ENCODE results near the gene TP53I3.
"Not testable (repeated sequence)": the region's sequence is repeated elsewhere in the genome, so short reads cannot be mapped to it uniquely, and the experiment has no call there.

Gene TP53I3

GRCh38 chr2:24121469-24121868 is 36.8 kb upstream of the TP53I3 start:
- TF ChIP-seq CTCF (IDR thresholded peaks at IDR 0.05; ENCODE audit: low read depth, low read length): no peak
- no peak overlapping the region for H3K4me3 ChIP-seq (ENCODE audit: low read depth, low read length)

- no peak for TF ChIP-seq CTCF (IDR thresholded peaks at IDR 0.05; ENCODE audit: low read depth, low read length)
- H3K4me3 ChIP-seq (ENCODE audit: low read depth, low read length): no peak overlapping the region
Measured at GRCh38 chr2:24121066-24121465, 36.4 kb upstream of the TP53I3 start.

- no peak for TF ChIP-seq CTCF (IDR thresholded peaks at IDR 0.05; ENCODE audit: low read depth, low read length)
- H3K4me3 ChIP-seq (ENCODE audit: low read depth, low read length): no peak overlapping the region
Measured at GRCh38 chr2:24117902-24118301, 33.3 kb upstream of the TP53I3 start.

- H3K4me3 ChIP-seq (ENCODE audit: low read depth, low read length): no peak overlapping the region
- no peak for TF ChIP-seq CTCF (IDR thresholded peaks at IDR 0.05; ENCODE audit: low read depth, low read length)
Measured at GRCh38 chr2:24115057-24115456, 30.4 kb upstream of the TP53I3 start.

- H3K4me3 ChIP-seq (ENCODE audit: low read depth, low read length): no peak overlapping the region
- TF ChIP-seq CTCF (IDR thresholded peaks at IDR 0.05; ENCODE audit: low read depth, low read length): no peak
Measured at GRCh38 chr2:24111407-24111901, 26.8 kb upstream of the TP53I3 start.

- TF ChIP-seq CTCF (IDR thresholded peaks at IDR 0.05; ENCODE audit: low read depth, low read length): no peak
- no peak overlapping the region for H3K4me3 ChIP-seq (ENCODE audit: low read depth, low read length)
Measured at GRCh38 chr2:24110660-24111303, 26.1 kb upstream of the TP53I3 start.

- H3K4me3 ChIP-seq (ENCODE audit: low read depth, low read length): not testable (repeated sequence)
Measured at GRCh38 chr2:24109431-24109830, 24.8 kb upstream of the TP53I3 start.

- no peak for TF ChIP-seq CTCF (IDR thresholded peaks at IDR 0.05; ENCODE audit: low read depth, low read length)
- H3K4me3 ChIP-seq (ENCODE audit: low read depth, low read length): no peak overlapping the region
Measured at GRCh38 chr2:24107336-24107735, 22.7 kb upstream of the TP53I3 start.
